Measurements from ENCODE around the gene OR9Q2. TPM values are rescaled to one million over a fixed set of nuclear protein-coding genes. Genes with fewer than 3 reads are reported as not detected.
"Not testable (repeated sequence)": the region's sequence is repeated elsewhere in the genome, so short reads cannot be mapped to it uniquely, and the experiment has no call there.

Gene OR9Q2
- total RNA-seq: not detected in 2 replicates

- intact Hi-C loops (cut with micrococcal nuclease): no loop called here
Measured at GRCh38 chr11:58188770-58189169, at the start of gene OR9Q2. TSS of gene OR9Q2 (plus strand) at chr11:58189070. CDS start at chr11:58190491, 1,421 bp downstream.

GRCh38 chr11:58142761-58143160, 46.1 kb upstream of the OR9Q2 start:
- intact Hi-C loops (cut with micrococcal nuclease): no loop called here

GRCh38 chr11:58152781-58153180, 36.1 kb upstream of the OR9Q2 start:
- intact Hi-C loops (cut with micrococcal nuclease): no loop called here

- intact Hi-C loops (cut with micrococcal nuclease): no loop called here
Measured at GRCh38 chr11:58164389-58164788, 24.5 kb upstream of the OR9Q2 start.

GRCh38 chr11:58164990-58165389, 23.9 kb upstream of the OR9Q2 start:
- intact Hi-C loops (cut with micrococcal nuclease): no loop called here

- intact Hi-C loops (cut with micrococcal nuclease): no loop called here
Measured at GRCh38 chr11:58165504-58166106, 23.3 kb upstream of the OR9Q2 start.

GRCh38 chr11:58177409-58178054, 11.3 kb upstream of the OR9Q2 start:
- intact Hi-C loops (cut with micrococcal nuclease): no loop called here

- intact Hi-C loops (cut with micrococcal nuclease): no loop called here
Measured at GRCh38 chr11:58178444-58178843, 10.4 kb upstream of the OR9Q2 start.

- intact Hi-C loops (cut with micrococcal nuclease): no loop called here
Measured at GRCh38 chr11:58179648-58180047, 9.2 kb upstream of the OR9Q2 start.

GRCh38 chr11:58186938-58187337, 1.9 kb upstream of the OR9Q2 start:
- intact Hi-C loops (cut with micrococcal nuclease): no loop called here

GRCh38 chr11:58192229-58192628, 3.4 kb downstream of the OR9Q2 start:
- intact Hi-C loops (cut with micrococcal nuclease): no loop called here

- intact Hi-C loops (cut with micrococcal nuclease): no loop called here
Measured at GRCh38 chr11:58193391-58193790, 4.5 kb downstream of the OR9Q2 start.

GRCh38 chr11:58195939-58196338, 7.1 kb downstream of the OR9Q2 start:
- intact Hi-C loops (cut with micrococcal nuclease): no loop called here

- intact Hi-C loops (cut with micrococcal nuclease): no loop called here
Measured at GRCh38 chr11:58199271-58199670, 10.4 kb downstream of the OR9Q2 start.

GRCh38 chr11:58204042-58204441, 15.2 kb downstream of the OR9Q2 start, which contains the start of gene OR1S2:
TSS of gene OR1S2 (minus strand) at chr11:58204142. CDS start at chr11:58204142, 0 bp downstream.
- intact Hi-C loops (cut with micrococcal nuclease): no loop called here

- intact Hi-C loops (cut with micrococcal nuclease): not testable (repeated sequence)
Measured at GRCh38 chr11:58212420-58212819, 23.6 kb downstream of the OR9Q2 start, which contains the start of gene OR1S1. TSS of gene OR1S1 (plus strand) at chr11:58212720.

GRCh38 chr11:58216476-58216875, 27.6 kb downstream of the OR9Q2 start:
- intact Hi-C loops (cut with micrococcal nuclease): no loop called here

- intact Hi-C loops (cut with micrococcal nuclease): no loop called here
Measured at GRCh38 chr11:58222721-58223120, 33.9 kb downstream of the OR9Q2 start.

- intact Hi-C loops (cut with micrococcal nuclease): no loop called here
Measured at GRCh38 chr11:58227956-58228615, 39.2 kb downstream of the OR9Q2 start.

Measured in T-helper 2 cell treated with Interferon-gamma antibody and Interleukin-4, amounts not matched to agents 100 ng/mL and 5 ng/mL, for 36 hours (primary cell).